ENCODE results near the gene CARHSP1. TPM values are rescaled to one million over a fixed set of nuclear protein-coding genes. Genes with fewer than 3 reads are reported as not detected.

Gene CARHSP1
- total and polyA plus RNA-seq, 9 donors = 53.2 to 102 (median 81.7) TPM

DNA sequence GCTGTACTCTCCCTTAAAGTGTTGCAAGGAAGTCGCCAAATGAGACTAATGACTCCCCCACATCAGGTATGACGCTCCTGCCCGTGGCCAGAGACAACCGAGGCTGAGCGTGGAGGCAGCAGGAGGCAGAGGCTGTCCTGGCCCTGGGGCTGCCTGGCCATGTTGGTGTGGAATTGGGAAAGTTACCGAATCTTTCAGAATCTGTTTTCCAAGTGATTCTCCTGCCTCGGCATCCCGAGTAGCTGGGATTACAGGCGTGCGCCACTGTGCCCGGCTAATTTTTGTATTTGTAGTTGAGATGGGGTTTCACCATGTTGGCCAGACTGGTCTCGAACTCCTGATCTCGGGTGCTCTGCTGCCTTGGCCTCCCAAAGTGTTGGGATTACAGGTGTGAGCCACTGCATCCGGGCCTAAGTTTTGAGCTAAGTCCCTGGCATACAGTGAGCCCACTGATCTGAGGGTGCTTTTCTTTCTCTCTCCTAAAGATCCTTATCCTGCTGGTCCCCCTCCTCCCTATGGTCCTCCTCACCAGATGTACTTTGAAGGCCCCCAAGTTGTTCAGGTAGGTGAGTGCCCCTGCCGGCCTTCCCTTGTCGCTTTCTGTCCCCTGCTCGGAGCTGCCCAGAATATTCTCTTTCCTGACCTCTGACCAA, 14.0 kb upstream of the CARHSP1 start:
- no peaks in the 10 kb centered on the region for H3K36me3 ChIP-seq
- WGBS, 3 donors = 75 to 80% (median 78%) methylated on average over 17 of the region's 17 CpGs
- TF ChIP-seq, protein P1, sequence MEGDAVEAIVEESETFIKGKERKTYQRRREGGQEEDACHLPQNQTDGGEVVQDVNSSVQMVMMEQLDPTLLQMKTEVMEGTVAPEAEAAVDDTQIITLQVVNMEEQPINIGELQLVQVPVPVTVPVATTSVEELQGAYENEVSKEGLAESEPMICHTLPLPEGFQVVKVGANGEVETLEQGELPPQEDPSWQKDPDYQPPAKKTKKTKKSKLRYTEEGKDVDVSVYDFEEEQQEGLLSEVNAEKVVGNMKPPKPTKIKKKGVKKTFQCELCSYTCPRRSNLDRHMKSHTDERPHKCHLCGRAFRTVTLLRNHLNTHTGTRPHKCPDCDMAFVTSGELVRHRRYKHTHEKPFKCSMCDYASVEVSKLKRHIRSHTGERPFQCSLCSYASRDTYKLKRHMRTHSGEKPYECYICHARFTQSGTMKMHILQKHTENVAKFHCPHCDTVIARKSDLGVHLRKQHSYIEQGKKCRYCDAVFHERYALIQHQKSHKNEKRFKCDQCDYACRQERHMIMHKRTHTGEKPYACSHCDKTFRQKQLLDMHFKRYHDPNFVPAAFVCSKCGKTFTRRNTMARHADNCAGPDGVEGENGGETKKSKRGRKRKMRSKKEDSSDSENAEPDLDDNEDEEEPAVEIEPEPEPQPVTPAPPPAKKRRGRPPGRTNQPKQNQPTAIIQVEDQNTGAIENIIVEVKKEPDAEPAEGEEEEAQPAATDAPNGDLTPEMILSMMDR (IDR thresholded peaks at IDR 0.05) = no peak
- no peak for TF ChIP-seq EP300 (IDR thresholded peaks at IDR 0.05)
- DNase-seq = no peak
- intact Hi-C loops (cut with DNase I) = loop anchor here in 3 of 4 donors (5.0 to 10.0 kb wide), 4 partner anchors 221 to 318 kb away; no protein-coding TSS in a partner anchor
- no peaks in the 10 kb centered on the region for H3K9me3 ChIP-seq
- H3K4me1 ChIP-seq (ENCODE audit: insufficient read depth) = peaks cover 1% of the 10 kb centered on the region
- no peak overlapping the region for H3K27ac ChIP-seq
- no peaks in the 10 kb centered on the region for H3K27me3 ChIP-seq
- no peak overlapping the region for H3K4me3 ChIP-seq

DNA sequence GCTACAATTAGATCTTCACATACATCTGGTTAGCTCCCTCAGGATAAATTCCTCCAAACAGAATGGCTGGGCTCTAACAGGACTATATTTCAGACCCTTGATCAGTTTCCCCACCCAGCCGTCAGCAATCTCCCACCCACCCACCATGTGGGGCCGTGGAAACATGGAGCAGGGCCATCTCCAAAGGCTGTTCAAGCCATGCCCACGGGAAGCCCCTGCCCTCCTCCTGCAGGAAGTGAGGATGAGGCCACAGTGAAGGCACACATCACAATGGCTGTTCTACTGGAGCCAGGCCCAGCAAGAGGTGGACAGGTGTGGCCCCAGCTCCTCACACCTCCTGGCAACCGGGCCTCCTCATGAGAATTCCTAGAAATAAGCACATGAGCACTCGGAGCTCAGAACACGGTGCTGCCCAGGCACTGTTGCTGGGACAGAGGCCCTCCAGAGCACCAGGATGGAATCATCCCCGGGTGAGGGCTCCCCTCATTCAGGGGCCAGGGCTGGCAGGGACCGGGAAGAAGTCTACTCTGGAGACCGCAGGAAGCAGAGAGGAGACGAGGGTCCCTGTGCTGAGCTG, 13.3 kb upstream of the CARHSP1 start, which contains the start of gene LITAFD:
Gene LITAFD (plus strand): TSS at position 311 of the 577 bp plus-strand sequence. CDS start 2,005 bp downstream, outside the sequence.
- intact Hi-C loops (cut with DNase I) = loop anchor here in 3 of 4 donors (5.0 to 10.0 kb wide), 4 partner anchors 220 to 317 kb away; no protein-coding TSS in a partner anchor
- 54 to 59% (median 55%) methylated on average over 10 of the region's 10 CpGs for WGBS, 3 donors
- no peaks in the 10 kb centered on the region for H3K27me3 ChIP-seq
- H3K9me3 ChIP-seq = no peaks in the 10 kb centered on the region
- DNase-seq = no peak
- H3K27ac ChIP-seq = no peak within 1 kb of the TSS
- no peaks in the 10 kb centered on the region for H3K36me3 ChIP-seq
- peaks cover 1% of the 10 kb centered on the region for H3K4me1 ChIP-seq (ENCODE audit: insufficient read depth)
- no peak within 1 kb of the TSS for H3K4me3 ChIP-seq
- TF ChIP-seq EP300 (IDR thresholded peaks at IDR 0.05) (no peak), POLR2A (IDR thresholded peaks at IDR 0.05) (no peak)
- TF ChIP-seq, protein P1 (IDR thresholded peaks at IDR 0.05) = no peak

DNA sequence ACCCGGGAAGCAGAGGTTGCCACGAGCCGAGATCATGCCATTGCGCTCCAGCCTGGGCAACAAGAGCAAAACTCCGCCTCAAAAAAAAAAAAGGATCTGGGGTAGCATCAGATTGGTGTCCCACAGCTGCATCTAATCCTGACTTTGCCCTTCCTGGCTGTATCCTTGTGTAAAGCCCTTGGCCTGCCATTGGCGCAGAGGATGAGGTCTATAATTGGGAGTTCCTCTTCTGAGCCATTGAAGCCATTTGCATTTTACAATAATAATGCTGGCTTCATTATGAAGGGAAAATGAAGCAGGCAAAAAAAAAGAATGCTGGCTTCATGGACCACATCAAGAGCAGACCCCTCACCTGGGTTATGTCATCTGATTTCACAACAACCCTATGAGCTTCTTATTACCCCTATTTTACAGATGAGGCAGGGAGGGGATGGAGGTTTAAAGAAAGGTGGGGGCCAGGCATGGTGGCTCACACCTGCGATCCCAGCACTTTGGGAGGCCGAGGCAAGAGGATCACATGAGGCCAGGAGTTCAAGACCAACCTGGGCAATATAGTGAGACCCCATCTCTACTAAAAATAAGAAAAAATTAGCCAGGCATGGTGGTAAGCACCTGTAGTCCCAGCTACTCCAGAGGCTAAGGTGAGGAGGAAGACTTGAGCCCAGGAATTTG, 12.2 kb upstream of the CARHSP1 start:
- no peak for TF ChIP-seq POLR2A (IDR thresholded peaks at IDR 0.05)
- TF ChIP-seq EP300 (IDR thresholded peaks at IDR 0.05) = no peak
- Histone ChIP-seq H3K4me1 (ENCODE audit: insufficient read depth) (peaks cover 1% of the 10 kb centered on the region), H3K4me3 (no peak overlapping the region), H3K27ac (no peak overlapping the region), H3K27me3 (no peaks in the 10 kb centered on the region), H3K9me3 (no peaks in the 10 kb centered on the region), H3K36me3 (no peaks in the 10 kb centered on the region)
- intact Hi-C loops (cut with DNase I) = loop anchor here (1.0 to 10.0 kb wide), 6 partner anchors 219 to 316 kb away; no protein-coding TSS in a partner anchor
- DNase-seq = no peak
- 84 to 91% (median 90%) methylated on average over 8 of the region's 8 CpGs for WGBS, 3 donors

DNA sequence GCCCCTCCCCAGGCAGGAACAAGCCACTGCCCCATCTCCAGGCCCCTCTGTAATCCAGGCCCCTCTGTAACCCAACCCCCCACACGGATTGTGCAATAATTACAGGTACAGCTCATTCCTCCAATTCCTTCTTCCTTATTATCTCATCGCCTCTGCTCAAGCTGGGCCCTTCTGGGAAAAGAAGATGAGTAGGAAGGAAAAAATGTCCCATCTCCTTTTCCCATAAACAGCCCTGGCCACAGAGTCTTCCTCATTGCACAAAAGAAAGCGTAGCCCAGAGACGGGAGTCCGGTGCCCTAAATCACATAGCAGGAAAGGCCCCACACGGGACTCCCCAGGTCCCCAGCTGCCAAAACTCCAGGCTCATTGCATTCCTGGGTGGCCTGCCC, 9.7 kb upstream of the CARHSP1 start:
- Histone ChIP-seq H3K4me1 (ENCODE audit: insufficient read depth) (peaks cover 1% of the 10 kb centered on the region), H3K9me3 (no peaks in the 10 kb centered on the region), H3K36me3 (no peaks in the 10 kb centered on the region), H3K27me3 (no peaks in the 10 kb centered on the region), H3K27ac (no peak overlapping the region), H3K4me3 (no peak overlapping the region)
- no peak for DNase-seq
- WGBS, 3 donors = 20 to 45% (median 42%) methylated on average over 6 of the region's 6 CpGs
- intact Hi-C loops (cut with DNase I) = loop anchor here in 1 of 4 donors (5.0 kb wide), 1 partner anchor 81 kb away; the partner anchor contains the start of genes PMM2 and TMEM186
- TF ChIP-seq, protein P1 (IDR thresholded peaks at IDR 0.05) = no peak
- TF ChIP-seq EP300 (IDR thresholded peaks at IDR 0.05) = no peak
- no peak for TF ChIP-seq POLR2A (IDR thresholded peaks at IDR 0.05)
